OCI-LY1 (cell line): ENCODE measurements around the gene TRAPPC3L.
A peak's percentile ranks its signal among the peaks of the same experiment; 100 is the strongest.

Source experiments
- H2AFZ ChIP-seq: fragments of 200-600 bp; sonication (generic), shearing (Covaris generic); 2 replicates; pipeline ENCODE4 v1.6.0; 2014; ENCODE audit warnings: antibody characterized with exemption, mild to moderate bottlenecking, low read length
- H3F3A ChIP-seq: fragments of 200-600 bp; sonication (generic), shearing (Covaris generic); 2 replicates; pipeline ENCODE4 v1.6.0; 2014; ENCODE audit warnings: mild to moderate bottlenecking, antibody characterized with exemption, low read length, moderate library complexity; ENCODE audit not compliant: insufficient read depth
- H3K27ac ChIP-seq: fragments of 200-600 bp; sonication (generic); 2 replicates; pipeline ENCODE4 v1.5.1; 2014; ENCODE audit warnings: low read length, mixed run types, mild to moderate bottlenecking, low read depth; ENCODE audit not compliant: poor library complexity, severe bottlenecking
- H3K27me3 ChIP-seq: fragments of 200-600 bp; sonication (generic); 2 replicates; pipeline ENCODE4 v1.6.0; 2014; ENCODE audit warnings: antibody characterized with exemption, mild to moderate bottlenecking, low read length, moderate library complexity; ENCODE audit not compliant: insufficient read depth
- H3K36me3 ChIP-seq: fragments of 200-600 bp; sonication (generic); 2 replicates; pipeline ENCODE4 v1.6.1; 2014; ENCODE audit warnings: mild to moderate bottlenecking, antibody characterized with exemption, low read length, moderate library complexity, mixed read lengths; ENCODE audit not compliant: insufficient read depth
- H3K4me1 ChIP-seq: fragments of 200-600 bp; sonication (generic); 2 replicates; pipeline ENCODE4 v1.5.1; 2014; ENCODE audit warnings: mild to moderate bottlenecking, low read length, moderate library complexity; ENCODE audit not compliant: insufficient read depth, severe bottlenecking
- H3K4me2 ChIP-seq: fragments of 200-600 bp; sonication (generic), shearing (Covaris generic); 2 replicates; pipeline ENCODE4 v1.6.1; 2014; ENCODE audit warnings: low read length
- H3K4me3 ChIP-seq: fragments of 200-600 bp; sonication (generic); 2 replicates; pipeline ENCODE4 v1.5.1; 2014; ENCODE audit warnings: low read length, low read depth, mild to moderate bottlenecking, mixed read lengths; ENCODE audit not compliant: poor library complexity, severe bottlenecking
- H3K79me2 ChIP-seq: fragments of 200-600 bp; shearing (Covaris generic); 2 replicates; pipeline ENCODE4 v1.6.1; 2016; ENCODE audit warnings: mixed run types, low read length, mixed read lengths; ENCODE audit not compliant: insufficient read depth
- H3K9ac ChIP-seq: fragments of 200-600 bp; sonication (generic), shearing (Covaris generic); 2 replicates; pipeline ENCODE4 v1.6.1; 2014; ENCODE audit warnings: mild to moderate bottlenecking, low read length, mixed read lengths
- H3K9me2 ChIP-seq: fragments of 200-600 bp; sonication (generic), shearing (Covaris generic); 2 replicates; pipeline ENCODE4 v1.6.1; 2014; ENCODE audit warnings: low read depth, mild to moderate bottlenecking, low read length, mixed read lengths
- H3K9me3 ChIP-seq: fragments of 200-600 bp; shearing (Covaris generic); 2 replicates; pipeline ENCODE4 v1.6.1; 2014; ENCODE audit warnings: low read length, mixed read lengths
- H4K20me1 ChIP-seq: fragments of 200-600 bp; sonication (generic), shearing (Covaris generic); 2 replicates; pipeline ENCODE4 v1.6.0; 2016; ENCODE audit warnings: mild to moderate bottlenecking, low read length; ENCODE audit not compliant: insufficient read depth
- CTCF ChIP-seq: fragments of 200-600 bp; sonication (generic), shearing (Covaris generic); IDR thresholded peaks from 2 replicates; pipeline ENCODE4 v1.5.1; 2017; ENCODE audit warnings: mild to moderate bottlenecking, antibody characterized with exemption, low read length, moderate library complexity, mixed read lengths
- EZH2 ChIP-seq: fragments of 200-600 bp; sonication (generic), shearing (Covaris generic); IDR thresholded peaks from 2 replicates; pipeline ENCODE4 v1.8.0; 2017; ENCODE audit warnings: borderline replicate concordance, mixed run types, mild to moderate bottlenecking, antibody characterized with exemption, low read length, moderate library complexity, mixed read lengths

TRAPPC3L gene

DNA sequence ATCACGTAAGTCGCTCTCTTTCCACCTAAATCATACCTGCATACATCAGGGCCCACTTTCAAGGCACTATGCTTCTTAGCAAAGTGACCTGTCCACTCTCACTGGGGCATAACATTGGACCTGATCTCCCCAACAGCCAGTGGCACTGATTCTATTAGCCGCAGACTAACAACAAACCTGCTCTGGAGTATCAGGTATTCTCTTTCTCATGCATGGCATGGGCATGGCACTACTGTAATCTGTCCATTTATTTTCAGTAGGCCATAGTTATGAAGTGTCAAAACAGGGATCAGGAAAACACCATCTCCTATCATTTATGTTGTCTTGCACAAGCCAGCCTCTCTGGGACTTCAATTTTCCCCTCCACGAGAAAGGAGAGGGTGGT lies 16.5 kb upstream of the TRAPPC3L start:
- Histone ChIP-seq H3K4me1 (no peaks in the 10 kb centered on the region), H3K27ac (no peak overlapping the region), H3K9me3 (no peaks in the 10 kb centered on the region), H3K4me3 (no peak overlapping the region), H2AFZ (no peak overlapping the region), H3K27me3 (no peaks in the 10 kb centered on the region), H4K20me1 (no peaks in the 10 kb centered on the region), H3F3A (no peaks in the 10 kb centered on the region), H3K9ac (no peak overlapping the region), H3K36me3 (no peaks in the 10 kb centered on the region), H3K79me2 (no peaks in the 10 kb centered on the region), H3K4me2 (no peak overlapping the region), H3K9me2 (no peaks in the 10 kb centered on the region)
- TF ChIP-seq EZH2 (no peak), CTCF (no peak)

- Histone ChIP-seq H3K4me2 (no peak overlapping the region), H2AFZ (no peak overlapping the region), H3K4me3 (no peak overlapping the region)
These were observed 16.0 kb upstream of the TRAPPC3L start for GRCh38 chr6:116561377-116562018.

GRCh38 chr6:116560130-116560529 lies 14.6 kb upstream of the TRAPPC3L start:
- Histone ChIP-seq H3K4me1 (no peaks in the 10 kb centered on the region), H3K9me2 (no peaks in the 10 kb centered on the region), H3K9me3 (no peaks in the 10 kb centered on the region), H3K4me3 (no peak overlapping the region), H3K27ac (no peak overlapping the region), H3F3A (no peaks in the 10 kb centered on the region), H3K36me3 (no peaks in the 10 kb centered on the region), H4K20me1 (no peaks in the 10 kb centered on the region), H2AFZ (no peak overlapping the region), H3K9ac (no peak overlapping the region), H3K4me2 (no peak overlapping the region), H3K27me3 (no peaks in the 10 kb centered on the region), H3K79me2 (no peaks in the 10 kb centered on the region)
- no peak for TF ChIP-seq CTCF
- no peak for TF ChIP-seq EZH2

More at GRCh38 chr6:116561377-116562018, 16.0 kb upstream of the TRAPPC3L start:
- Histone ChIP-seq H3K27ac (no peak overlapping the region), H3K79me2 (no peaks in the 10 kb centered on the region), H3K27me3 (no peaks in the 10 kb centered on the region), H3K9ac (no peak overlapping the region), H3K36me3 (no peaks in the 10 kb centered on the region), H4K20me1 (no peaks in the 10 kb centered on the region), H3F3A (no peaks in the 10 kb centered on the region), H3K9me2 (no peaks in the 10 kb centered on the region), H3K4me1 (no peaks in the 10 kb centered on the region), H3K9me3 (no peaks in the 10 kb centered on the region)
- TF ChIP-seq EZH2 (no peak), CTCF (peak; percentile 91)
